T-helper 2 cell treated with Interferon-gamma antibody and Interleukin-4, amounts not matched to agents 5 μg/mL and 100 μg/mL, for 36 hours (primary cell): ENCODE data around the gene AFF1.

Experiments used
- DNase-seq: peaks from one replicate; pipeline ENCODE4 v3.0.0; 2021; ENCODE audit warnings: low spot score
- H3K27ac Mint-ChIP-seq: one replicate; pipeline ENCODE4 v1.8.0; 2021; ENCODE audit warnings: mild to moderate bottlenecking, mixed read lengths
- H3K27me3 Mint-ChIP-seq: one replicate; pipeline ENCODE4 v1.8.0; 2021; ENCODE audit warnings: low read depth, mixed read lengths
- H3K36me3 Mint-ChIP-seq: one replicate; pipeline ENCODE4 v1.8.0; 2021; ENCODE audit warnings: low read depth, mixed read lengths
- H3K4me1 Mint-ChIP-seq: one replicate; pipeline ENCODE4 v1.8.0; 2021; ENCODE audit warnings: low read depth, mixed read lengths
- H3K4me3 Mint-ChIP-seq: one replicate; pipeline ENCODE4 v1.8.0; 2022; ENCODE audit warnings: mild to moderate bottlenecking, moderate library complexity, mixed read lengths
- H3K9me3 Mint-ChIP-seq: one replicate; pipeline ENCODE4 v1.8.0; 2021; ENCODE audit warnings: mixed read lengths

The AFF1 gene

GRCh38 chr4:87087420-87087819 lies 152.6 kb downstream of the AFF1 start:
- H3K4me3 Mint-ChIP-seq: no peak overlapping the region

DNA sequence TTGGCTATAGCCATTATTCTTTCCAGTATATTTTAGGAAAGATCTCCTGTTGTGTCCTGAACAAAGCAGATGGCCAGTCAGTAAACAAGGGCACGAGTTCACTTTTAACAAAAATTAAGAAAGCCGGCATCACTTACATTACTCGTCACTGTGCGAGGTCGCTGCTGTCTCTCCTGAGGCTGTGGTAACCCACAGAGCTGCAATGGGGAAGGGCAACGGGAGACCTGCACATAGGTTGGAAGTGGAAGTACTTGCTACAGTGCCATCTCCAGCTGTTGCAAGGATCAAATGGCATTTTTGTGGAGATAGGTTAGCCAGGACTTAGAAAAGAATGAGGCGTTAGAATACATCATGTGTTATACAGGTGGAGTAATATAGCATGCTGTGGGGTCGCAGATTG lies 153.4 kb downstream of the AFF1 start:
- Mint-ChIP-seq H3K9me3 (no peaks in the 10 kb centered on the region), H3K4me1 (peaks cover 18% of the 10 kb centered on the region), H3K27ac (no peak overlapping the region), H3K36me3 (peaks cover 27% of the 10 kb centered on the region), H3K27me3 (no peaks in the 10 kb centered on the region), H3K4me3 (no peak overlapping the region)
- no peak for DNase-seq

More at GRCh38 chr4:87087420-87087819, 152.6 kb downstream of the AFF1 start:
- H3K27me3 Mint-ChIP-seq: no peaks in the 10 kb centered on the region
- peaks cover 26% of the 10 kb centered on the region for H3K36me3 Mint-ChIP-seq
- no peaks in the 10 kb centered on the region for H3K9me3 Mint-ChIP-seq
- H3K4me1 Mint-ChIP-seq: peaks cover 17% of the 10 kb centered on the region
- no peak overlapping the region for H3K27ac Mint-ChIP-seq
- DNase-seq: no peak

- Mint-ChIP-seq H3K36me3 (peaks cover 27% of the 10 kb centered on the region), H3K4me1 (peaks cover 22% of the 10 kb centered on the region), H3K4me3 (no peak overlapping the region), H3K9me3 (no peaks in the 10 kb centered on the region), H3K27ac (no peak overlapping the region), H3K27me3 (no peaks in the 10 kb centered on the region)
- DNase-seq: no peak
Observed at GRCh38 chr4:87089368-87089767, 154.6 kb downstream of the AFF1 start.

DNA sequence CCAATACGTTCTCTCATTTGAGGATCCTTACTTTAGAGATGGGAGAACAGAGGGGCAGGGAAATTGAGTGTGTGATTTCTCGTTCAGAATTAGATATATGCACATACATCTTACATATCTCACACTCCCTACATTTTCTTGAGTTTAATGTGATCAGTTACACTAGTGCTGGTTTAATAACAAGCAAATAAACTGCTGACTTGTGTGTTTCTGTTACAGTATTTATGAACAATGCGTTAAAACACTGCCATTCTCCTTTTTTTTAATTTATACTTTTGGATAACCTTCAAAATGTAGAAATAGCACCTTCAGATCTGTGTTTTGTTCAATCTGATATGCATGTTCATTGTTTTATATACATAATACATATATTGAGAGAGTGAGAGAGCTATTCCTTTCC lies 155.5 kb downstream of the AFF1 start:
- DNase-seq: no peak
- H3K4me3 Mint-ChIP-seq: no peak overlapping the region
- peaks cover 18% of the 10 kb centered on the region for H3K4me1 Mint-ChIP-seq
- H3K27me3 Mint-ChIP-seq: no peaks in the 10 kb centered on the region
- H3K36me3 Mint-ChIP-seq: peaks cover 27% of the 10 kb centered on the region
- no peak overlapping the region for H3K27ac Mint-ChIP-seq
- no peaks in the 10 kb centered on the region for H3K9me3 Mint-ChIP-seq

DNA sequence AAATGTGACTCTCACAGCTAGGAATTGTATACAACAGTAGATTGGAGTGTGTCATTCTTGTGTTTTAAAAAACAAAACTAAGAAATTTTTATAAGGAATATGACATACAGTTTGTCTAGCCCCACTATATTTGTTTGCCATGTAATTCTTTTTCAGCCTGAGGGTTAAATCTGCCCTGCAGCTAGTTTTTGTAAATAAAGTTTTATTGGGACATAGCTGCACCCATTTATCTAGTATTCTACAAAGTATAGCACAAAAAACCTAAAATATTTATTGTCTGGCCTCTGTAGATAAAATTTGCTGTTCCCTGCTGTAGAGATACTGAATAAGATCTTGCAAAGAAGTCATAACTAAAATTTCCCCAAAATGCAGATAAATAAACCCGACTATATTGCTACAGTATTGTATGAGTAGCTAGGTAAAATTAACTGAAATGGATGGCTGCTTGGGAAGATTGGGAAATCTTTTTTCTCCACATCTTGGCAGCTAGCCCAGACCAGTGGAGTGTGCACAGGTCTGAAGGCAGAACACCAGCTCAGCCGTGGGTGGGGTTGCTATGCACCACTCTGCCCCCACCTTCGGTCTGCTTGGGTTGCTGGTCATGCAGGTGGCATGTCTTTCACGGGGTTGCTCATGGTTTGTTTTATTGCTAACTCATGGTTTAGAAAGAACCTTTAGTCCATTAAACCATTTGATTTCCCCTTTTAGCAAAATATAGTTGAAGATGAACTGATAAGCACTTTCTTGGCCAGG lies 157.8 kb downstream of the AFF1 start:
- Mint-ChIP-seq H3K36me3 (peaks cover 19% of the 10 kb centered on the region), H3K4me1 (peaks cover 13% of the 10 kb centered on the region), H3K27ac (no peak overlapping the region)

GRCh38 chr4:87093443-87094123 lies 158.8 kb downstream of the AFF1 start:
- no peaks in the 10 kb centered on the region for H3K27me3 Mint-ChIP-seq
- H3K36me3 Mint-ChIP-seq: peaks cover 19% of the 10 kb centered on the region
- no peaks in the 10 kb centered on the region for H3K9me3 Mint-ChIP-seq
- H3K4me3 Mint-ChIP-seq: no peak overlapping the region
- H3K4me1 Mint-ChIP-seq: peaks cover 13% of the 10 kb centered on the region
- H3K27ac Mint-ChIP-seq: peak overlapping the region; percentile 21
- DNase-seq: peak; percentile 9

More for the DNA sequence above, 157.8 kb downstream of the AFF1 start:
- no peaks in the 10 kb centered on the region for H3K9me3 Mint-ChIP-seq
- DNase-seq: no peak
- no peaks in the 10 kb centered on the region for H3K27me3 Mint-ChIP-seq
- H3K4me3 Mint-ChIP-seq: no peak overlapping the region

GRCh38 chr4:87097075-87097474 lies 162.3 kb downstream of the AFF1 start:
- no peak overlapping the region for H3K4me3 Mint-ChIP-seq
- no peak overlapping the region for H3K27ac Mint-ChIP-seq
- peaks cover 14% of the 10 kb centered on the region for H3K4me1 Mint-ChIP-seq
- no peaks in the 10 kb centered on the region for H3K9me3 Mint-ChIP-seq
- DNase-seq: no peak
- no peaks in the 10 kb centered on the region for H3K27me3 Mint-ChIP-seq
- peaks cover 17% of the 10 kb centered on the region for H3K36me3 Mint-ChIP-seq

- Mint-ChIP-seq H3K27me3 (no peaks in the 10 kb centered on the region), H3K27ac (no peak overlapping the region), H3K9me3 (no peaks in the 10 kb centered on the region), H3K4me1 (peaks cover 11% of the 10 kb centered on the region), H3K4me3 (no peak overlapping the region), H3K36me3 (peaks cover 9% of the 10 kb centered on the region)
- DNase-seq: no peak
Observed at GRCh38 chr4:87100168-87100567, 165.4 kb downstream of the AFF1 start.

DNA sequence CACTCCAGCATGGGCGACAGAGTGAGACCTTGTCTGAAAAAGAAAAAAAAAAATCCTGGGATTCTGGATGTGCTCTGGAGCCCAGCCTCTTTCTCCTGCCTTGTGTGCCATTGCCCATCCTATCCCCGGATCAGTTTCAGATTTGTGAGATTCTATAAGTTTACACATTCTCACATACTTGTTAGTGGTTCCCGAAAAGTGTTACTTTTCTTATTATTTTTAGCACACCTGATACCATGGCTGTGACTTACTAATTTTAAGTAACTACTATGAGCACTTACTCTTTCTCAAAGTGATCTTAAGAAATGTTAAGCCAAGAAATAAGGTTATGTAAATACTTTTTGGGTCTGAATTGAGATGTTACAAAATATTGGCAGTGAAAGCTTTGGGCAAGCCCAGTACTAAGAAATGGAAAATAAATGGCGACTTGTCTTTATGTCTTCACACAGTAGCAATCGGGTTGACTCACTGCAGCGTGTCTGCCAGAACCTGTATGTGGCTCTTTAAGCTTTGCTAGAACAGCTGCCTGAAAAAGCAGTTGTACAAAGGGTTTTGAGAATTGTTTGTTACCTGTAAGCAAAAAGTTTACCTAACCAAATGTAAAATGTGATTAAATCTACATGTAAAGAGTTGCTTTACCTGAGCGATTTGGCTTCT lies 166.9 kb downstream of the AFF1 start:
- Mint-ChIP-seq H3K27ac (no peak overlapping the region), H3K4me3 (no peak overlapping the region), H3K36me3 (peaks cover 14% of the 10 kb centered on the region), H3K4me1 (peaks cover 11% of the 10 kb centered on the region), H3K9me3 (no peaks in the 10 kb centered on the region), H3K27me3 (no peaks in the 10 kb centered on the region)
- no peak for DNase-seq

GRCh38 chr4:87103086-87103485 lies 168.3 kb downstream of the AFF1 start:
- no peaks in the 10 kb centered on the region for H3K27me3 Mint-ChIP-seq
- no peak overlapping the region for H3K27ac Mint-ChIP-seq
- H3K9me3 Mint-ChIP-seq: no peaks in the 10 kb centered on the region
- no peak for DNase-seq
- H3K36me3 Mint-ChIP-seq: peaks cover 21% of the 10 kb centered on the region
- peaks cover 14% of the 10 kb centered on the region for H3K4me1 Mint-ChIP-seq
- no peak overlapping the region for H3K4me3 Mint-ChIP-seq

DNA sequence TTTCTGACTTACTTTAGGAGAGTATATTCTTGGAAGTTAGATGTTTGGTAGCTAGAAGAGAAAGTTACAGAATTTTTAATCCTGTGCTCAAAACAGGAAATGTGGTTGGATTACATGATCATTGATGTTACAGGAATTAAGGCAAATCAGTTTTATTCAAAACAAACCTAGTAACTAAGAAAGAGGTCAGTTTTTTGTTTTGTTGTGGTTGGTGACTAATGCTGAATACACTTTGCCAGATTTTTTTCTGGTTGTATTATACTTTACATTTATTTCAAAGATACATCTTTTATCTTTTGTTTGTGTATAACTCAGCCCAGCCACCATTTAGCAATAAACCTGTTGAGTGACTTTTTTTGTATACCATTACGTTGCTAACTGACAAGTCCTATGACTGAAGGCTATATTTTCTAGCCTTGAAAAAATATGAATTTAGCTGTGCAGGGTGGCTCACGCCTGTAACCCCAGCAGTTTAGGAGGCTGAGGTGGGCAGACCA lies 168.9 kb downstream of the AFF1 start:
- no peaks in the 10 kb centered on the region for H3K9me3 Mint-ChIP-seq
- H3K27me3 Mint-ChIP-seq: no peaks in the 10 kb centered on the region
- DNase-seq: no peak
- peaks cover 27% of the 10 kb centered on the region for H3K36me3 Mint-ChIP-seq
- H3K4me1 Mint-ChIP-seq: peaks cover 14% of the 10 kb centered on the region
- H3K27ac Mint-ChIP-seq: no peak overlapping the region
- H3K4me3 Mint-ChIP-seq: no peak overlapping the region

GRCh38 chr4:87105101-87105845 lies 170.5 kb downstream of the AFF1 start:
- Mint-ChIP-seq H3K27me3 (no peaks in the 10 kb centered on the region), H3K9me3 (no peaks in the 10 kb centered on the region), H3K4me3 (no peak overlapping the region), H3K4me1 (peaks cover 12% of the 10 kb centered on the region), H3K36me3 (peaks cover 29% of the 10 kb centered on the region), H3K27ac (no peak overlapping the region)
- DNase-seq: no peak

DNA sequence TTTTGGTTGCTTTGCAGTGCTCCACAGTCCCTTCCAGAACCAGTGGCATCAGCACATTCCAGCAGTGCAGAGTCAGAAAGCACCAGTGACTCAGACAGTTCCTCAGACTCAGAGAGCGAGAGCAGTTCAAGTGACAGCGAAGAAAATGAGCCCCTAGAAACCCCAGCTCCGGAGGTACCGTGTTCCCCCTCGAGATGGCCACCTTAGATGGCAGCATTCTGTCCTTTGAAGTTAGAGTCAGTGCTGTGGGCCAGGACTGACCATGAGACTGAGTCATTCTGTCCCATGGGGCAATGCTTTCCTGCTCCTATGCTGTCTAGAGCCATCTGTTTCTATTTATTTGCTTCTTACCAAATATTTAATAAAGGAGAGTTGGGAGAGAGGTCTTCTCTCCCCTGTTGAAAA lies 173.3 kb downstream of the AFF1 start:
- no peak overlapping the region for H3K27ac Mint-ChIP-seq
- DNase-seq: no peak
- no peak overlapping the region for H3K4me3 Mint-ChIP-seq
- no peaks in the 10 kb centered on the region for H3K9me3 Mint-ChIP-seq
- H3K36me3 Mint-ChIP-seq: peaks cover 32% of the 10 kb centered on the region
- H3K27me3 Mint-ChIP-seq: no peaks in the 10 kb centered on the region
- peaks cover 18% of the 10 kb centered on the region for H3K4me1 Mint-ChIP-seq
